Measurements from ENCODE around the gene ATXN7L1.

GRCh38 chr7:105917659-105918058, 41.3 kb upstream of the ATXN7L1 start:
- no peak for TF ChIP-seq FOXK2 (IDR thresholded peaks at IDR 0.05)
- no peak for TF ChIP-seq ELF4 (IDR thresholded peaks at IDR 0.05)
- no peak for TF ChIP-seq NFRKB (IDR thresholded peaks at IDR 0.05)

All from HEK293T (cell line).